Measurements from ENCODE around the gene PCDH9. TPM values are rescaled to one million over a fixed set of nuclear protein-coding genes. Genes with fewer than 3 reads are reported as not detected.

PCDH9 gene
- 3.9 and 5.7 TPM in 2 replicates for total RNA-seq

GRCh38 chr13:67229481-67230403, at the start of gene PCDH9:
Gene PCDH9 (minus strand): TSS chr13:67230336. CDS start chr13:67228440, 1,896 bp downstream.

Small RNA genes within 50 kb of the gene (small RNA-seq; reads per million reads assigned to genes)
- gene RNU7-87P = not detected

Measured in hair follicle dermal papilla cell (primary cell).